Trophoblast cell (in vitro differentiated cells and primary cell): ENCODE data around the gene FRS2.
A peak's percentile ranks its signal among the peaks of the same experiment; 100 is the strongest.

Source experiments
- DNase-seq, 2 donors: peaks; one replicate each; pipeline ENCODE4 v3.0.0-alpha.2; 2016
- H2AFZ ChIP-seq: 2 replicates; pipeline ENCODE4 v1.6.1; 2013; ENCODE audit warnings: low read length, moderate library complexity, mild to moderate bottlenecking; ENCODE audit not compliant: insufficient read depth, poor library complexity
- H2AK5ac ChIP-seq: 2 replicates; pipeline ENCODE4 v1.6.1; 2013; ENCODE audit warnings: mild to moderate bottlenecking, low read length
- H2BK120ac ChIP-seq: 2 replicates; pipeline ENCODE4 v1.6.1; 2013; ENCODE audit warnings: low read length, mild to moderate bottlenecking, moderate library complexity; ENCODE audit not compliant: insufficient read depth, poor library complexity
- H2BK12ac ChIP-seq: 2 replicates; pipeline ENCODE4 v1.6.1; 2013; ENCODE audit warnings: mild to moderate bottlenecking, low read length, moderate library complexity
- H2BK5ac ChIP-seq: 2 replicates; pipeline ENCODE4 v1.6.1; 2013; ENCODE audit warnings: low read length, low read depth, moderate library complexity, mild to moderate bottlenecking; ENCODE audit not compliant: poor library complexity
- H3K14ac ChIP-seq: 2 replicates; pipeline ENCODE4 v1.6.1; 2013; ENCODE audit warnings: mild to moderate bottlenecking, low read length
- H3K18ac ChIP-seq: 2 replicates; pipeline ENCODE4 v1.6.1; 2013; ENCODE audit warnings: mild to moderate bottlenecking, low read length
- H3K23ac ChIP-seq: 2 replicates; pipeline ENCODE4 v1.6.1; 2013; ENCODE audit warnings: low read length
- H3K27ac ChIP-seq: 2 replicates; pipeline ENCODE4 v1.5.1; 2013; ENCODE audit warnings: low read depth, mild to moderate bottlenecking, inconsistent platforms, low read length, moderate library complexity
- H3K27me3 ChIP-seq: 2 replicates; pipeline ENCODE4 v1.6.1; 2013; ENCODE audit warnings: inconsistent platforms, mild to moderate bottlenecking, low read length, moderate library complexity; ENCODE audit not compliant: insufficient read depth
- H3K36me3 ChIP-seq, 2 experiments: 1 replicate in 1 of 2; 2 replicates in 1 of 2; pipeline ENCODE4 v1.6.1; 2013; ENCODE audit warnings: low read length in 2 of 2, mild to moderate bottlenecking in 2 of 2, moderate library complexity in 1 of 2; ENCODE audit not compliant: insufficient read depth in 2 of 2, control insufficient read depth in 1 of 2
- H3K4ac ChIP-seq: 2 replicates; pipeline ENCODE4 v1.6.1; 2013; ENCODE audit warnings: low read depth, mild to moderate bottlenecking, low read length, moderate library complexity
- H3K4me1 ChIP-seq, 2 experiments: 1 replicate in 1 of 2; 2 replicates in 1 of 2; pipeline ENCODE4 v1.6.1; 2013; ENCODE audit warnings: low read length in 2 of 2, mild to moderate bottlenecking in 2 of 2, moderate library complexity in 1 of 2; ENCODE audit not compliant: insufficient read depth in 2 of 2, control insufficient read depth in 1 of 2
- H3K4me2 ChIP-seq: 2 replicates; pipeline ENCODE4 v1.6.1; 2013; ENCODE audit warnings: inconsistent platforms, mild to moderate bottlenecking, low read length, moderate library complexity
- H3K4me3 ChIP-seq: 2 replicates; pipeline ENCODE4 v1.5.1; 2013; ENCODE audit warnings: mild to moderate bottlenecking, low read depth, low read length, inconsistent platforms
- H3K79me1 ChIP-seq: one replicate; pipeline ENCODE4 v1.6.1; 2013; ENCODE audit warnings: low read length
- H3K79me2 ChIP-seq: 2 replicates; pipeline ENCODE4 v1.6.1; 2013; ENCODE audit warnings: low read length, mild to moderate bottlenecking; ENCODE audit not compliant: control insufficient read depth, insufficient read depth, poor library complexity
- H3K9ac ChIP-seq: 2 replicates; pipeline ENCODE4 v1.6.1; 2013; ENCODE audit warnings: mild to moderate bottlenecking, low read length
- H3K9me3 ChIP-seq: 2 replicates; pipeline ENCODE4 v1.6.1; 2013; ENCODE audit warnings: low read depth, mild to moderate bottlenecking, control low read depth, inconsistent platforms, low read length; ENCODE audit not compliant: insufficient read depth
- H4K12ac ChIP-seq: 2 replicates; pipeline ENCODE4 v1.6.1; 2013; ENCODE audit warnings: low read depth, mild to moderate bottlenecking, low read length, moderate library complexity
- H4K8ac ChIP-seq: 2 replicates; pipeline ENCODE4 v1.6.1; 2013; ENCODE audit warnings: low read depth, mild to moderate bottlenecking, low read length, moderate library complexity
- H4K91ac ChIP-seq: one replicate; pipeline ENCODE4 v1.6.1; 2013; ENCODE audit warnings: low read depth, mild to moderate bottlenecking, low read length, moderate library complexity
- WGBS: extraction: QIAGEN DNeasy Blood & Tissue Kit; methylation state at CpG from one replicate; pipeline ENCODE4 v1.1.7; 2013; ENCODE audit warnings: missing lambda C conversion rate; ENCODE audit not compliant: insufficient read length, insufficient coverage; ENCODE audit errors: extremely low coverage; 5-methylcytosine and 5-hydroxymethylcytosine counted together

FRS2 gene

GRCh38 chr12:69473262-69473661 lies 3.1 kb downstream of the FRS2 start:
- no peak overlapping the region for H3K27ac ChIP-seq
- H2AK5ac ChIP-seq = no peak overlapping the region
- H3K23ac ChIP-seq = no peak overlapping the region
- H3K27me3 ChIP-seq = no peaks in the 10 kb centered on the region
- H2BK120ac ChIP-seq = no peak overlapping the region
- no peak overlapping the region for H4K91ac ChIP-seq
- no peak overlapping the region for H2AFZ ChIP-seq
- no peak overlapping the region for H4K8ac ChIP-seq
- H3K36me3 ChIP-seq = no peaks in the 10 kb centered on the region
- no peak overlapping the region for H3K9ac ChIP-seq
- WGBS = 100% methylated on average over 2 of the region's 2 CpGs
- no peak overlapping the region for H3K4me3 ChIP-seq
- H2BK12ac ChIP-seq = no peak overlapping the region
- no peak overlapping the region for H3K4me2 ChIP-seq
- H2BK5ac ChIP-seq = no peak overlapping the region
- H3K4ac ChIP-seq = peak overlapping the region; percentile 98
- no peak overlapping the region for H3K18ac ChIP-seq
- H3K79me1 ChIP-seq = peaks cover 10% of the 10 kb centered on the region
- H3K9me3 ChIP-seq = no peaks in the 10 kb centered on the region
- peaks cover 0 to 7% of the 10 kb centered on the region in 2 experiments for H3K4me1 ChIP-seq
- peaks cover 12% of the 10 kb centered on the region for H3K79me2 ChIP-seq
- no peak overlapping the region for H3K14ac ChIP-seq
- H4K12ac ChIP-seq = no peak overlapping the region
- no peak for DNase-seq

DNA sequence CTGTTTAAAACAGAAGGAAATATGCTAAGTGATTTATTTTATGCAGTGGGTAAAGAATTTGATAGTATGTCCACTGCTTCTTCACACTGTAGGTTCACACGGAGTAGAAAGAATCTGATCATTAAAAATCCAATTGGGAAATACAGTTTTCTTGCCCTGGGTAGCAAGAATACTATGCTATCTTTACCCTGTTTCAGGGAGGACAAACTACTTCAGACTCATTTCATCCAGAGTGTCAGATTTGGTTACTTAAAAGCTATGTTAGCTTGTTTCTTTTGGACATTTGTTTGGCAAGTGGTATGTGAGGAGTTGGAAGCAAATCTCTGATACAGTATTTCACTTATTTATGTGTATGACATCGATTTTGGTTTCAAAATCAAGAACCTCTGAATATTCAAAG lies 4.3 kb downstream of the FRS2 start:
- H2AFZ ChIP-seq = no peak overlapping the region
- no peak overlapping the region for H3K4ac ChIP-seq
- peaks cover 0 to 7% of the 10 kb centered on the region in 2 experiments for H3K4me1 ChIP-seq
- H3K4me3 ChIP-seq = no peak overlapping the region
- H3K36me3 ChIP-seq = no peaks in the 10 kb centered on the region
- peaks cover 12% of the 10 kb centered on the region for H3K79me2 ChIP-seq
- no peak overlapping the region for H4K12ac ChIP-seq
- H2BK120ac ChIP-seq = no peak overlapping the region
- H3K4me2 ChIP-seq = no peak overlapping the region
- H3K9ac ChIP-seq = no peak overlapping the region
- H3K27ac ChIP-seq = no peak overlapping the region
- H2BK5ac ChIP-seq = no peak overlapping the region
- no peak overlapping the region for H3K14ac ChIP-seq
- DNase-seq = no peak
- H2BK12ac ChIP-seq = no peak overlapping the region
- H3K79me1 ChIP-seq = peaks cover 10% of the 10 kb centered on the region
- no peak overlapping the region for H2AK5ac ChIP-seq
- no CpG with 5 or more reads among the region's 2 CpGs for WGBS
- H4K91ac ChIP-seq = no peak overlapping the region
- no peak overlapping the region for H3K18ac ChIP-seq
- H3K23ac ChIP-seq = no peak overlapping the region
- H4K8ac ChIP-seq = no peak overlapping the region
- no peaks in the 10 kb centered on the region for H3K9me3 ChIP-seq
- no peaks in the 10 kb centered on the region for H3K27me3 ChIP-seq

DNA sequence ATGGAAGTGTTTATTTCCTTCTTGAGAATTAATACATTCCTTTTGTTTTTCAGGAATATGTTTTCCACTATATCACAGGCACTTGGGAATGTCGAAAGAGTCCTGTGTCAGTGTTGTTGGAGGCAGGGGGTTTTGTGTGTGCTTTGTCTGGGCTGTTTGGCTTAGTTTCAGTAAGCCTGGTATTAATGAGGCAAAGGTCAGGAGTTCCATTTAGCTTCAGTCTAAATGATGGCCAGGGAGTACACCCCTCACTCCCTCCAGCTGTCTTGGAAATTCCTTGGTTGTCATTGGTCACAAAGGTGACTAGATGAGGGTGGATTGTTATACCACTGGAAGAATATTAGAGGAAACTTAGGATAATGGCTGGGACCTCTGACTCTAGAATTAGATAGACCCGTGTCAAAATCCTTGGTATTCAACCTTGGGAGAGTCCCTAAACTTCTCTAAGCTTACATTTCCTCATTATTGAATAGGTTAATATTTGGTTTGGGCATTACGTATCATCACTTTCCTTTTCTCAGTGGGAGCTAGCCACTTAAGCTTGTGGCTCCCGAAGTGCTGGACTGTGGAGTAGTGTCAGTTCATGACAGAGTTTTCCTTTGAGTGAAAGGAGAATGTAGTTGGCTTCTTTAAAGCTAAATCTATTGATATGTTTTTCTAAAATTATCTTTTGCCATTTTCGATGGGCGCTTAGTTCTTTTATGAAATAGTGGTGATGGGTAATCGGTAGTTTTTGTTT lies 5.2 kb downstream of the FRS2 start:
- H3K4me3 ChIP-seq = no peak overlapping the region

DNA sequence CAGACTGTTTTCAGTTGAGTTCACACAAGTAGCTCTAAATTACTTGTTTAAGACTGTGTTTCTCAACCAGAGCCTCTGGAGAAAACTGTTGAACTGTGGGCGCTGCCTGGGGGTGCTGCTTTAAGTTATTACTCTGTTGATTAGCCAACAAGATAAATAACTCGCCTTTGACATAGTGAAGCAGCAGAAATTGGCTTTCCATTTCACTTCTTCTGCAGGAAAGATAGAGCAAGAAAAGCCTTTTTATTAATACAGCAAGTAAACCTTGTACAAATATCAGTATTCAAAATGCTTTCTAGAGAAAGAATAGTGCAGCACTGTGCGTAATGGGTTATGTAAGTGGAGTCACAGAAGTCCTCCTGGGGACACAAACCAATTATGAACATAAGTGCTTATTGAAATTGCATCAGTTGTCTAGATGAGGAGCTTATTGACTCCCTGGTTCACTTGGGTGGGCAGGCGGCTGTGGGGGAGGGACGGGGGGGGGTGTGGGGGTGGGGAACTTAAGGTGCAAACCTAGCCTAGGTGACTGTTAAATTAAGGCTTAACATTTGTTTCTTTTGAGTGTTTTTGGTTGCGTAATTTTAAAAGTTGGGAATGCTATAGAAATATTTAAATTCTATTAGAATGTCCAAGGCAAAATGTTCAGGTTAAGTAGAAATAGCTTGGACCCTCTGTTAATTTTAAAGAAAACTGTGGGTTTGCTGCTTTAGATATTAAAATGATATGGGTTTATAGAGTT lies 6.3 kb downstream of the FRS2 start:
- H3K27me3 ChIP-seq = no peaks in the 10 kb centered on the region
- no peak overlapping the region for H3K9ac ChIP-seq
- no peak overlapping the region for H4K12ac ChIP-seq
- H2BK12ac ChIP-seq = no peak overlapping the region
- H3K23ac ChIP-seq = no peak overlapping the region
- H3K36me3 ChIP-seq = no peaks in the 10 kb centered on the region
- no peak overlapping the region for H3K18ac ChIP-seq
- no peak overlapping the region for H4K91ac ChIP-seq
- H3K79me1 ChIP-seq = no peaks in the 10 kb centered on the region
- no peak overlapping the region for H2BK120ac ChIP-seq
- H2AFZ ChIP-seq = no peak overlapping the region
- H3K4ac ChIP-seq = no peak overlapping the region
- DNase-seq = peak in 1 of 2 donors; percentile 18
- no peak overlapping the region for H3K14ac ChIP-seq
- no peak overlapping the region for H4K8ac ChIP-seq
- no peaks in the 10 kb centered on the region for H3K9me3 ChIP-seq
- peaks cover 0 to 8% of the 10 kb centered on the region in 2 experiments for H3K4me1 ChIP-seq
- peaks cover 5% of the 10 kb centered on the region for H3K79me2 ChIP-seq
- no peak overlapping the region for H3K27ac ChIP-seq
- H2BK5ac ChIP-seq = no peak overlapping the region
- 100% methylated on average over 1 of the region's 6 CpGs for WGBS
- no peak overlapping the region for H2AK5ac ChIP-seq
- no peak overlapping the region for H3K4me2 ChIP-seq
- no peak overlapping the region for H3K4me3 ChIP-seq

More for the DNA sequence above, 5.2 kb downstream of the FRS2 start:
- Histone ChIP-seq H3K36me3 (no peaks in the 10 kb centered on the region), H4K12ac (no peak overlapping the region), H2BK5ac (no peak overlapping the region), H3K9me3 (no peaks in the 10 kb centered on the region), H3K4ac (peak overlapping the region; percentile 40), H3K4me1 (peaks cover 0 to 7% of the 10 kb centered on the region in 2 experiments), H3K9ac (peak overlapping the region; percentile 47), H3K4me2 (no peak overlapping the region), H3K27me3 (no peaks in the 10 kb centered on the region), H3K23ac (no peak overlapping the region), H2AK5ac (no peak overlapping the region), H4K8ac (no peak overlapping the region), H4K91ac (no peak overlapping the region), H2AFZ (no peak overlapping the region), H3K27ac (no peak overlapping the region), H3K18ac (no peak overlapping the region), H2BK12ac (no peak overlapping the region), H2BK120ac (no peak overlapping the region), H3K79me2 (peaks cover 10% of the 10 kb centered on the region), H3K79me1 (peaks cover 6% of the 10 kb centered on the region), H3K14ac (no peak overlapping the region)
- no CpG with 5 or more reads among the region's 7 CpGs for WGBS
- peak; percentile 44 to 53 for DNase-seq
